HG03575 (cell line): Measurements from ENCODE around the gene SH3PXD2A.
"Not testable (repeated sequence)": the region's sequence is repeated elsewhere in the genome, so short reads cannot be mapped to it uniquely, and the experiment has no call there.

Experiments
- ATAC-seq: cut with Tn5 transposase; IDR thresholded peaks from one replicate; pipeline ENCODE4 v1.9.1; 2021; ENCODE audit not compliant: unreplicated experiment, insufficient number of reproducible peaks, low FRiP score; ENCODE audit errors: extremely low read depth

Gene SH3PXD2A

DNA sequence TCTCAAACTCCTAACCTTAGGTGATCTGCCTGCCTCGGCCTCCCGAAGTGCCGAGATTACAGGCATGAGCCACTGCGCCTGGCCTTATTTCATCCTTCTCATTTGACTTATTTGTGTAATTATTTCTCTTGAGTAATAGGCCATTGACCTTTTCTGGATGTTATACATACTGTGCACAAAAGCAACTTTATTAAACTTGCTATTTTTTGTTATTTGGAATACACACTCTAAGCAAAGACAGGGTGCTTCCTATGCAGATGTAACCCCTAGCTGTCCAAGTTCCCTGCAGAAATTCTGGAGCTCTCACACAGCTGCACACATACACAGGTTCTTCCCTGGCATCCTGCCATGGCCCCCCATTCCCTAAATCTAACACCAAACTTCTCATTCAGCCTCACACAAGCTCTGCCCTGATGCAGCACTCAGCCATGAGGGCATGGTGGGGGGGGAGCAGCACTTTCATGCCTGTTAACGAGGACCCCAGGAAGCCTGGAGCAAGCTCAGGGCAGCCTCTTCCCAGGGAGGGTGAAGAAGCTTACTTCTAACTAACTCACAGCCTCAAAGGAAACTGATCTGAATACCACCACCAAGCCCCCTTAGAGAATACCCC, 33.2 kb downstream of the SH3PXD2A start:
- no peak for ATAC-seq

- no peak for ATAC-seq
Measured at GRCh38 chr10:103820101-103821062, 35.0 kb downstream of the SH3PXD2A start.

- ATAC-seq: no peak
Measured at GRCh38 chr10:103819493-103819892, 35.9 kb downstream of the SH3PXD2A start.

- ATAC-seq: no peak
Measured at GRCh38 chr10:103818765-103819374, 36.5 kb downstream of the SH3PXD2A start.

DNA sequence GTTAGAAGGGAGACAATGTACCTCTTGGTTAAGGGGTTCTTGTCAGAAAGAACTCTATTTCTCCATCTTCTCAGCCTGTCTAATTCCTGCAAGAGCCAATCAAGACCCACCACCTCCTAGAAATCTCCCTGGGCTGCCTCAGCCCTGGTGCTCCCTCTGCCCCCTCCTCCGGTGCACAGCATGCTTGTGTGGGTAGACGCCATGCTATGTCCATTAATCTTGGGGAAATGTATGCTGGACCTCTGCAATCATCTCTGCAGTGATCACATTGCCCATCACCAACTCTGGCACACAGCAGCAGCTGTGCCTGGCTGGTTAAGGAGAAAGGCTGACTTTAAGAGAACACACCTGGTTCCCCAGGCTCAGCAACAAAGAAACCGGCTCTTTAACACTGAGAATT, 37.3 kb downstream of the SH3PXD2A start:
- ATAC-seq: no peak

- no peak for ATAC-seq
Measured at GRCh38 chr10:103816431-103816830, 38.9 kb downstream of the SH3PXD2A start.

- no peak for ATAC-seq
Measured at GRCh38 chr10:103814626-103815370, 40.6 kb downstream of the SH3PXD2A start.

GRCh38 chr10:103814105-103814504, 41.3 kb downstream of the SH3PXD2A start:
- ATAC-seq: no peak

DNA sequence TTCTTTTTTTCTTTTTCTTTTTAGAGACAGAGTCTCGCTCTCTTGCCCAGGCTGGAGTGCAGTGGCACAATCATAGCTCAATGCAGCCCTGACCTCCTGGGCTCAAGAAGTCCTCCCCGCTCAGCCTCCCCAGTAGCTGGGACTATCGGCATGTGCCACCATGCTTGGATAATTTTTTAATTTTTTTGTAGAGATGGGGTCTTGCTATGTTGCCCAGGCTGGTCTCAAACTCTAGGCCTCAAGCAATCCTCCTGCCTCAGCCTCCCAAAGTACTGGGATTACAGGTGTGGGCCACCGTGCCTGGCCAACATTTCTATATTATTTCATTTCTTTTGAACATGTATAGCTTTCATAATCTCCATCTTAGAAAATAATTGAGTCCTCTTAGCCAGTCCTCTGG, 42.1 kb downstream of the SH3PXD2A start:
- not testable (repeated sequence) for ATAC-seq

DNA sequence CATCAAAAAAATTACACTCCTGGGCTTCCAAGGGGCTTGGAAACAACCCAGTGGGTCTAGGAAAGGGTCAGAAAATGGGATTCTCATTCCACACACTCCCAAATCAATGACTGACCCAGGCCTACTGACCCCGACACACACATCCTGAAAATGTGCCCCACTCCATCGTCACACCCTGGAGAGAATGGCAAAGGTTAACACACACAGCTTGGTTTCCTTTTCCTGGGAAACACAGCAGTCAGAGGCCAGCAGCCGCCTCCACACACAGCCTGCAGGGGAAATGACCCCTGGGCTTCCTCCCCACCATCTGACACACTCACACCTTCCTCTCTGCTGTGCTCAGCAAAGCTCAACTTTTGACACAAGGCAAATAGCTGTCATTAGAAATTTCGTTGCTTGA, 42.9 kb downstream of the SH3PXD2A start:
- no peak for ATAC-seq

DNA sequence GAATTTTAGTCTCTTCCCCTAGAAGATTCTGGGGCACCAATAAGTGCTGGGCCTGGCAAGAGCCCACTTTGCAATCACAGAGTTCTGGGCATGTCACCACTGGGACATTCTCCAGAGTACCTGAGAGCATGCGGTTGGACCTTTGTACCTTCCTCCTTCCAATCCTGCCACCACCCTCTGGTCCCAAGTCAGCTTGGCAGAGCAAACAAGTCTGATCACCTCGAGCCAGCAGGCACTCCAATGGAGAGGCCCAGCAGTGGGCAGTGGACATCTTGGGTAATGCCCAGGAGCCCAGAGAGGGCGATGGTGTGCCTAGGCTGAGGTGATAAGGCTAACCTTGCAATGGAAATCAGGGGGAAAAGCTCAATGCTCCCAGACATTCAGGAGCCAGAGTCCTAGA, 43.4 kb downstream of the SH3PXD2A start:
- no peak for ATAC-seq

GRCh38 chr10:103811463-103811862, 43.9 kb downstream of the SH3PXD2A start:
- ATAC-seq: no peak

DNA sequence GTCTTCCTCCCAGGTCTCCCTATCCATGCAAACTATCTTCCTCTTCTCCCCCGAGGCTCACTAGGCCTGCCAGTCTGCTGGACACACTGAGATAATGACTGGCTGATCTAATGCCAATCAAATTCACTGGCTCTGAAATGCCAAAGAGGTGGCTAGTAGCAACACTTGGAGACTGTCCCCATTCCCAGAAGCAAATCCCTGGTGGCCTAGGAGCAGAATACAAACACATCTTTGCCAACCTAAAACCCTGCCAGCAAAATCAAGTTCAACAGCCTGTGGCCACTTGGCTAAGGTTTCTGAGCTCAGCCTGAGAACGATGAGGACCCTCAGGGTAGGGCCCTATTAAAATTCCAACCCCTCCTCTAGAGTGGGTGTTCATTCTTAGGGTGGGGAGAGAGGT, 46.6 kb downstream of the SH3PXD2A start:
- ATAC-seq: no peak

- ATAC-seq: no peak
Measured at GRCh38 chr10:103807996-103808395, 47.4 kb downstream of the SH3PXD2A start.

- no peak for ATAC-seq
Measured at GRCh38 chr10:103806395-103807187, 48.8 kb downstream of the SH3PXD2A start.

DNA sequence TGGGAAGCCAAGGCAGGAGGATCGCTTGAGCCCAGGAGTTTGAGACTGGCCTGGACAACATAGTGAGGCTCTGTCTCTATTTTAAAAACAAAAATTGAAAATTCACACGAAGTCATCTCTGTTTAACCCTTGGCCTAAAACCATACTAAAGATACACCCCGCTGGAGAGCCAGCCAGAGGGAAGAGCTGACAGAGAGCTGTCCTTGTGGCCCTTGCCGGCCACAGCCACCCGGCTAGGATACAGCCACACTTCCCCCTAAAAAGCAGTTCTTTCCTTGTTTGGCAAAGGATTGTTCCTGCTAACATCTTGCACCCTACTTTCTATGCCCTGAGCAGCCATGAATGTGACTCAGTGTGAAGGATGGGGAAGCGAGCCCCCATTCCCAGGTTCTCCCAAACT, 49.6 kb downstream of the SH3PXD2A start:
- ATAC-seq: no peak

DNA sequence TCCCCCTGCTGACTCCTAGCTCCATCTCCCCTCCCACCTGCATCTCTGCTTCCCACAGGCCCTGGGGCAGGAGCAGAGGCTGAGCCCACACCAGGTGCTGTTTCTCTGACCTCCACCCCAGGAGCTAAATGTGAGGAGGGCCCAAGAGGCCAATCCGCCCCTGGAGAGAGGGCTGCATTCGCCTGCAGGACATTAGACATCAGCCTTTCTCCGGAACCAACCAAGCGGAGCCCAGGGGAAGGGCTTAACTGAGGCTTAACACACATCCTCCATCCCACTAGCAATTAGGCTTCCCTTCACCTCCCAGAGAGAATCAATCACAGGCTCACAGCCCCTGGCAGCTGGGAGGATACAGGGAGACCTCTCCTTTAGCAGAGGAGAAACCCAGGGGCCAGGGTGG, 50.5 kb downstream of the SH3PXD2A start:
- no peak for ATAC-seq

DNA sequence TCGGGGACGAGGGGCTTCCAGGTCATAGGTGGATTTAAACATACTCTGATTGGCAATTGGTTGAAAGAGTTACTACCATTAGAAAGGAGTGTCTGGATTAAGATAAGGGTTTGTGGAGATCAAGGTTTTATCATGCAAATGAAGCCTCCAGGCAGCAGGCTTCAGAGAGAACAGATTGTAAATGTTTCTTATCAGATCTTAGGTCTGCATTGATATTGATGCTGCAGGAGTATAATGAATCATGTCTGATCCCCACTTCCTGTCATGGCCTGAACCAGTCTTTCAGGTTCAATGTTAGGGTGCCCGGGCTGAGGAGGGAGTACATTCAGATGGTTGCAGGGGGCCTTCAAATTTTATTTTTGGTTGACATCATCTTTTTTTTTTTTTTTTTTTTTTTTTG, 51.4 kb downstream of the SH3PXD2A start:
- no peak for ATAC-seq
